Activated CD4-positive, alpha-beta T cell treated with anti-CD3 and anti-CD28 coated beads for 36 hours (primary cell): ENCODE results near the gene NAV2. TPM values are rescaled to one million over a fixed set of nuclear protein-coding genes. Genes with fewer than 3 reads are reported as not detected.

Experiments used
- ATAC-seq: fragments of 200-7000 bp; cut with Tn5 transposase; one replicate; pipeline ENCODE4 v1.10.0; 2021; ENCODE audit warnings: mild to moderate bottlenecking, moderate library complexity
- CTCF ChIA-PET: fragments of 350-600 bp; sonication (Branson Sonifier 250); formaldehyde crosslinking; loops from one replicate; lab custom pipeline; 2021; ENCODE audit warnings: antibody characterized with exemption; lab: Charles Lee
- POLR2A ChIA-PET: fragments of 350-600 bp; sonication (Branson Sonifier 250); formaldehyde crosslinking; loops from one replicate; lab custom pipeline; 2021; ENCODE audit warnings: antibody characterized with exemption, inconsistent platforms; lab: Charles Lee
- DNase-seq: peaks from one replicate; pipeline ENCODE4 v3.0.0-alpha.2; 2020
- H3K27ac Mint-ChIP-seq: one replicate; pipeline ENCODE4 v1.8.0; 2021; ENCODE audit warnings: mixed read lengths
- H3K27me3 Mint-ChIP-seq: one replicate; pipeline ENCODE4 v1.8.0; 2021; ENCODE audit warnings: mixed read lengths
- H3K36me3 Mint-ChIP-seq: one replicate; pipeline ENCODE4 v1.8.0; 2021; ENCODE audit warnings: low read depth, mixed read lengths
- H3K4me1 Mint-ChIP-seq: one replicate; pipeline ENCODE4 v1.8.0; 2021; ENCODE audit warnings: mixed read lengths
- H3K4me3 Mint-ChIP-seq: one replicate; pipeline ENCODE4 v1.8.0; 2021; ENCODE audit warnings: mild to moderate bottlenecking, moderate library complexity, mixed read lengths
- H3K9me3 Mint-ChIP-seq: one replicate; pipeline ENCODE4 v1.8.0; 2021; ENCODE audit warnings: low read depth, mixed read lengths
- intact Hi-C, 2 experiments: fragments of 100-400 bp; cut with DNase I in 1 of 2; cut with micrococcal nuclease in 1 of 2; formaldehyde crosslinking; loops; one replicate each; pipeline versions ENCODE4 v1.14.2 to v1.15.1; 2022 to 2024; cut with DNase I, micrococcal nuclease
- total RNA-seq, 2 experiments: library from RNA; stranded (reverse); gene quantifications; one replicate each; pipeline ENCODE4 v1.2.3, GENCODE V29; 2021

The NAV2 gene
- total RNA-seq, 2 experiments from 2014 or later: 0.54 to 0.55 TPM

DNA sequence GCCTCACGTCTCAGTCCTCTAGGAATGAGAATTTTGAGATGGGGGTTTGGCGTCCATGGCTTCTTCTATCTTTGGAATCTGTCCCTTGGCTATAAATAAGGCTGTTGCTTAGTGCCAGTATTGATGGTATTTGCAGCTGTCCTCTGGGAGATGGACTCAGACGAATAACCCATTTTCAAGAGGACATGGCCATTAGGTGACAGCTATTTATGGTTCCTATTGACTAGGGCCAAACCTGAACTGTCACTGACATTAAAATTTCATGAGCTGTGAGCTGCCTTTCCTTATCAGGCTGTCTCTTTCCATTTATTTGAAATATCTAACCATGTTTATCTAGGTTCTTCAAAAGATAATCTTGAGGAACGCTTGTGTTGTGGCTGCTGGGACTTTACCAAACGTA, 92.7 kb downstream of the NAV2 start:
- ATAC-seq: no peak
- Mint-ChIP-seq H3K27ac (no peak overlapping the region), H3K4me1 (no peaks in the 10 kb centered on the region), H3K9me3 (no peaks in the 10 kb centered on the region), H3K36me3 (no peaks in the 10 kb centered on the region), H3K4me3 (no peak overlapping the region), H3K27me3 (peaks cover 8% of the 10 kb centered on the region)
- POLR2A ChIA-PET: no interaction called here
- DNase-seq: no peak
- CTCF ChIA-PET: interaction anchor here (0.5 to 0.8 kb wide), 2 partner anchors 255 to 774 kb away, joined by 3 read pairs; no protein-coding TSS in a partner anchor
- intact Hi-C loops: loop anchor here in 1 of 2 experiments (5.0 kb wide), 1 partner anchor 243 kb away; no protein-coding TSS in a partner anchor

DNA sequence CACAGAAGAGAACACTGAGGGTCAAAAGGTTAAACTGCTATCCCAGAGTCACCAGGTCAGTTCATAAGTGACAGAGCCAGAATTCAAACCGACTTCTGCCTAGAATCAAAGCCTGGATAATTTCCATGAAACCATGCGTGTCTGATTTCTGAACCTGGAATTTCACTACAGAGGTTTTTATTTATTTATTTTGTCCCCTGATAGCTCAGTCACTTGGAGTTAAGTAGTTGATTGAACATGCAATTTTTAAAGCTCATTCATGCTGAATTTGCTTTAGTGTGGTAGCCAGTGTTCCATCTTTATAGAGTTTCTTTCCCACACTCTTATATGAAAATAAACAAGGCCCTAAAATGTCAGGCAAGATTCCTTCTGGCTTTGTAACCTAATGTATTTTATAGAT, 93.2 kb downstream of the NAV2 start:
- DNase-seq (no peak), ATAC-seq (no peak)
- CTCF ChIA-PET: interaction anchor here (0.5 to 0.8 kb wide), 2 partner anchors 255 to 774 kb away, joined by 3 read pairs; no protein-coding TSS in a partner anchor
- no peak overlapping the region for H3K27ac Mint-ChIP-seq
- no peaks in the 10 kb centered on the region for H3K4me1 Mint-ChIP-seq
- peaks cover 8% of the 10 kb centered on the region for H3K27me3 Mint-ChIP-seq
- no peaks in the 10 kb centered on the region for H3K36me3 Mint-ChIP-seq
- no peak overlapping the region for H3K4me3 Mint-ChIP-seq
- intact Hi-C loops: loop anchor here in 1 of 2 experiments (5.0 kb wide), 1 partner anchor 244 kb away; no protein-coding TSS in a partner anchor
- POLR2A ChIA-PET: no interaction called here
- no peaks in the 10 kb centered on the region for H3K9me3 Mint-ChIP-seq

DNA sequence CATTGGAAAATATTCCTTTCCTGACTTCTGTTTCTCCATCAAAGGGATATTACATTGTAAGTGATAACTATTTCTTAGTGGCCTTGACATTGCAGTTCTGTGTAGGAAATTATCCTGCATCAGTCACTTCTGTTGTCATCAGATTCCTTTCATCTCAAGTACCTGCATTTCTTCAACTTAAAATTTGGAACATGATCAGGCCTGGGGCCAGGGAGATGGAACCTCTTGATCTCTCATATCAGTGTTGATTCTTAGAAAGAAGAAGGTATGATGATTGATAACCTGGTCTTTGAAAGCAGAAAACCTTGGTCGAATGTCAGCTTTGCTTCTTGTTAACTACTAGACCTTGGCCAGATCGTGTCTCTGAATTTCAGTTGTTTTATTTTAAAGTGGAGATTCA, 93.6 kb downstream of the NAV2 start:
- H3K9me3 Mint-ChIP-seq: no peaks in the 10 kb centered on the region
- H3K27ac Mint-ChIP-seq: no peak overlapping the region
- CTCF ChIA-PET: interaction anchor here (0.8 kb wide), 1 partner anchor 256 kb away, joined by 3 read pairs; no protein-coding TSS in a partner anchor
- DNase-seq (no peak), ATAC-seq (no peak)
- H3K36me3 Mint-ChIP-seq: no peaks in the 10 kb centered on the region
- intact Hi-C loops: loop anchor here in 1 of 2 experiments (5.0 kb wide), 1 partner anchor 244 kb away; no protein-coding TSS in a partner anchor
- H3K27me3 Mint-ChIP-seq: peaks cover 8% of the 10 kb centered on the region
- POLR2A ChIA-PET: no interaction called here
- H3K4me1 Mint-ChIP-seq: no peaks in the 10 kb centered on the region
- H3K4me3 Mint-ChIP-seq: no peak overlapping the region

DNA sequence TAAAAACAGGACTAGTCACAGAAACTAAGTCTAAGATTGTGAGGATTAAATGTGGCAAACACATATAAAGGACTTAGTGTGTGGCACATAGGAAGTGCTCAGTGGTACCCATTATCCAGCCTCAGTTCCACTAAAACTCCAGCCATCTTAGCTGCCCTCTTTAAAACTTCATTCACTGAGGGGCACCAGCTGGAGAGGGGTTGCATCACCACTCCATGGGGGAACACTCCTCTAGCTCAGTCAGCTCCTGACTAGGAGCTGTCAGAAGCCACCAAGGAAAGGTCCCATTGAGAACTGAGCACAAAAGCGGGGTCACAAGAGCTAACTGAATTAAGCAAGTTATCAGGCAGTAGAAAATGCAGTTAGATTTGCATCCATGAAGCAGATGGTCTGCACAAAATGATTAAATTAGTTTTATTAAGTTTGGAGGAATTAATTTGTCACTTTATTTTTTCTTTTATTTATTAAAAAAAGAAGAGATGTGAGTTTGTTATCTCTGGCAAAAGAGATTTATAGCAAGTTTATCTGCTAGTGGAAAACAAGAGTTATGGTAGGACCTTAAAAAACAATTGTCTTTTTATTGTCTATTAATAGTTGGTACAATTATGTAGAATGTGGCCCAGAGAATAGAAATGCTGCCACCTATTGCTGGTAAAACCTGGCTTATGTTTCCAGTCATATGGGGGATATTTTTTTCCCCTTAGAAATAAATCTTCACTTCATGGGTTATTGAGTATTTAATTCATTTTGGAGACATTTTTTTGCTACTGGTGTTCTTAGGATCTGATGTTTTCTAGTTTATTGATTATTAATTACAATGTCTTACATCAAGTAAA, 95.7 kb downstream of the NAV2 start:
- no peak overlapping the region for H3K4me3 Mint-ChIP-seq
- H3K36me3 Mint-ChIP-seq: no peaks in the 10 kb centered on the region
- intact Hi-C loops: loop anchor here in 1 of 2 experiments (5.0 kb wide), 1 partner anchor 246 kb away; no protein-coding TSS in a partner anchor
- H3K27ac Mint-ChIP-seq: no peak overlapping the region
- POLR2A ChIA-PET: no interaction called here
- CTCF ChIA-PET: interaction anchor here (0.5 to 1.2 kb wide), 2 partner anchors 10 to 13 kb away, joined by 3 read pairs; no protein-coding TSS in a partner anchor
- no peaks in the 10 kb centered on the region for H3K4me1 Mint-ChIP-seq
- DNase-seq: no peak
- no peak for ATAC-seq
- peaks cover 7% of the 10 kb centered on the region for H3K27me3 Mint-ChIP-seq
- no peaks in the 10 kb centered on the region for H3K9me3 Mint-ChIP-seq

DNA sequence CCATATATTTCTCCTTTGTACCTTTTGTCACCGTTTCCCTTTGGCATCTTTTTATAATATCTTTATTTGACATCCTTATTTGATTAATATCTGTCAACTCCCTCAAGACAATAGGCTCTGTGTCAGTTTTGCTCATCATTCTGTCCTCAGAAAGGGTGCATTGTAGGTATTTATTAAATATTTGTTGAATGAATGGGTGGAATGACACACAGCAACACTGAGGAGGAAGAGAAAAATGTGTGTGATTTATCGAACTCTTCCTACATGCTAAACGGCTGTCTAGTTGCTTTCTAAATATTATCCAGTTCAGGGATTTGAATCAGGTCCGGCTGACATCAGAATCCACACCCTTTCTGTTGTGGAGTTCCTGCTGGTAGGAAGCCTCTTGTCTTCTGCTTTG, 98.2 kb downstream of the NAV2 start:
- no peak overlapping the region for H3K27ac Mint-ChIP-seq
- intact Hi-C loops: no loop called here
- DNase-seq: no peak
- no peak for ATAC-seq
- H3K9me3 Mint-ChIP-seq: no peaks in the 10 kb centered on the region
- ChIA-PET POLR2A (no interaction called here), CTCF (interaction anchor here (0.7 kb wide), 1 partner anchor 23 kb away, joined by 4 read pairs; no protein-coding TSS in a partner anchor)
- no peaks in the 10 kb centered on the region for H3K36me3 Mint-ChIP-seq
- H3K4me1 Mint-ChIP-seq: no peaks in the 10 kb centered on the region
- peaks cover 2% of the 10 kb centered on the region for H3K27me3 Mint-ChIP-seq
- H3K4me3 Mint-ChIP-seq: no peak overlapping the region

DNA sequence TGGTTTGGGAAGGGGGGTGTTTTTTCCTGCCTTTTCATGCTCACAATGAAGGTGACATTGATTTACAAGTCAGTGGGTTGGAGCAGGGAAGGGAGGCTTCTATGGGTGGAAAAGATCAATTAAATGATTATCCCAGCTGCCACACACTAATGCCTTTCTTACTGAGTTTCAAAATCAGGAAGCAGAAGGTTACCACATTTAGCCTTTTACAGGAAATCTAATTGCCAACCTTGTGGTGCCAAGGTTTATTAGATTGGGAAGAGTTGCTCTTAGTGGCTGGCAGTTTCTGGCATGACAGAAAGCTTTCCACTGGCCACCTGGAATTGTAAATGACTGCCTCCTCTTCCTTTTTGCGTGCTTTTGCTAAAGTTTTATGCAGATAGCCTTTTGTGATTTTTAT, 98.7 kb downstream of the NAV2 start:
- H3K4me1 Mint-ChIP-seq: no peaks in the 10 kb centered on the region
- no peaks in the 10 kb centered on the region for H3K36me3 Mint-ChIP-seq
- no peak overlapping the region for H3K27ac Mint-ChIP-seq
- peaks cover 2% of the 10 kb centered on the region for H3K27me3 Mint-ChIP-seq
- CTCF ChIA-PET: no interaction called here
- ATAC-seq: no peak
- no peaks in the 10 kb centered on the region for H3K9me3 Mint-ChIP-seq
- no peak for DNase-seq
- intact Hi-C loops: no loop called here
- H3K4me3 Mint-ChIP-seq: no peak overlapping the region
- POLR2A ChIA-PET: no interaction called here

DNA sequence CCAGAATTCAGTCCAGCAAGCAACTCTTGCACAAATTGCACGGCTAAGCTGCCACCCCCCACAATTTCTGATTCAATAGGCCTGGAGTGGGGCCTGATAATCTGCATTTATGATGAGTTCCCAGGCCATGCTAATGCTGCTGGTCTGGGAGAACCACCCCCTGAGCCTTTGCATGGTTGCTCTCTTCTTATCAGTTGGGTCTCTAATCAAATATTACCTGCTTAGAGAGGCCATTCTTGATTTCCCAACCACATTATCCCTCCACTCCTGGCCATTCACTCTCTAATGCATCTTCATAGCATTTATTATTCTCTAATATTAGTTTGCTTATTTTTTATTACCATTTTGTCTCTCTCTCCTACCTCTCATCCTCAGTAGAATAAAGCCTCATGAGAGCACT, 99.5 kb downstream of the NAV2 start:
- H3K27me3 Mint-ChIP-seq: peaks cover 2% of the 10 kb centered on the region
- H3K4me1 Mint-ChIP-seq: no peaks in the 10 kb centered on the region
- CTCF ChIA-PET: no interaction called here
- DNase-seq: no peak
- intact Hi-C loops: no loop called here
- POLR2A ChIA-PET: no interaction called here
- H3K4me3 Mint-ChIP-seq: no peak overlapping the region
- H3K36me3 Mint-ChIP-seq: no peaks in the 10 kb centered on the region
- no peak for ATAC-seq
- no peaks in the 10 kb centered on the region for H3K9me3 Mint-ChIP-seq
- no peak overlapping the region for H3K27ac Mint-ChIP-seq

DNA sequence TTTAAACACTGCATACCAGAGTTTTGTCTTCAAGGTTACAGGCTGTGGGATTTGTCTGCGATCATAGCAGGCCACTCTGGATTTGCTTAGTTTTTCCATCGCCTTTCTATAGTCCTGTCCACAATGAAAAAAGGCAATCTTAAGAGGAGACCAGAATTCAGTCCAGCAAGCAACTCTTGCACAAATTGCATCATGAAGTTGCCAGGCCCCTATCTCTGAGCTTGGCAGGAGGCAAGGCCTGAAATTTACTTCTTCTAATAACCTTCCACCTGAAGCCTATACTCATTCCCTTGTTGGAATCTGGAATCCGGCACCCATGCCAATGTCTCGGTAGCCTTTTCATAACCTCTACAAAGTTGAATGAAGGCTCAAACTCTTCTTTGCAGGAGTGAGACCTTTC, 100.1 kb downstream of the NAV2 start:
- no peak overlapping the region for H3K27ac Mint-ChIP-seq
- peaks cover under 1% of the 10 kb centered on the region for H3K27me3 Mint-ChIP-seq
- no peak for DNase-seq
- intact Hi-C loops: no loop called here
- no peaks in the 10 kb centered on the region for H3K36me3 Mint-ChIP-seq
- POLR2A ChIA-PET: no interaction called here
- no peak for ATAC-seq
- no peaks in the 10 kb centered on the region for H3K9me3 Mint-ChIP-seq
- H3K4me3 Mint-ChIP-seq: no peak overlapping the region
- no peaks in the 10 kb centered on the region for H3K4me1 Mint-ChIP-seq
- CTCF ChIA-PET: no interaction called here

DNA sequence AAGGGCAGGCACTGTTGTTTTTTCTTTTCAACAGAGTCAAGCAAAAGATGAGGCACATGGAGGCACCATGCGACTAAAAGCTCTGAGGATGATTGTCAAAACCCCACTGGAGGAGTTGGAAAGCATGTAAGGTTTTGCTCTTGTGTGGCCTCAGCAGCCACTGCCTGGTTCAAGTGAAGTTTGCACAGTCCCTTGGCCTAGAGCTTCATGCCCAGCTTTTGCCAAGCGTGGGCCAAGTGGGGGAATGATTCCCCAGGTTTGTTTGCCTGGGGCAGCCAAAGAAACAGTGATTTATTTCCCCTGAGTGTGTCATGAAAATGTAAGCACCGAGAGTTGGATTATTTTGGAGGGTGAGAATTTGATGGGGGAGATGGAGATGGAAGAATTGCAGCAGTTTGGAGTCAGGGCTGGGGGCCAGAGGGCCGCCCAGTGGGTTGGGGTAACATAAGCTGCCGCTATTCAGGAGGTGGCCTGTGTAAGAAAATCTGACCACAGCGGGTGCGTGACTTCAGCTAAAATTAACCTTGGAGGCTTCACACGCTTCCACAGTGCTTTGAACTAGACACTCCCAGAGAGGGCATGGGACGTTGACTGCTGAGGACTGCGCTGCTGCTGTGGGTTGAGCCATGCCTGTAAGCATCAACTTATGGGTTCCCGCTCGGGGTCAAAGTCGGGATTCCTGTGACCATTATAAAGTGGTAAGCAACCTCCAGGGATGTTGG, 100.7 kb downstream of the NAV2 start:
- no peaks in the 10 kb centered on the region for H3K27me3 Mint-ChIP-seq
- POLR2A ChIA-PET: no interaction called here

DNA sequence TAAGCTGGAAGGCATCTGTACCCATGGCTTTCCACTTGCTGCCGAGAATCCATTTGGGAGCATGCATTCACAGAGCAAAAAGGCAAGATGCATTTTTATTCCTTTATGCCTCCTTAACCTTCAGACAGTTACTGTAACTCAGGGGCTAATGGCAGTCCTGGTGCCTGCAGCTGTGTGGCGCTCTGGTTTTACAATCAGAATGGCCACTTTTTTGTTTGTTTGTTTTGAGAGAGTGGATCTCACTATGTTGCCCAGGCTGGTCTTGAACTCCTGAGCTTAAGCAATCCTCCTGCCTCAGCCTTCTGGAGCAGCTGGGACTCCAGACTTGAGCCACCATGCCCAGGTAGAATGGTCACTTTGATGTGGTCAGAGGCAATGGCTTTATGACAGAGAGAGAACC, 101.8 kb downstream of the NAV2 start:
- CTCF ChIA-PET: no interaction called here
- POLR2A ChIA-PET: no interaction called here

More for the DNA sequence above, 100.7 kb downstream of the NAV2 start:
- no peak for DNase-seq
- Mint-ChIP-seq H3K36me3 (no peaks in the 10 kb centered on the region), H3K4me3 (no peak overlapping the region), H3K4me1 (no peaks in the 10 kb centered on the region), H3K9me3 (no peaks in the 10 kb centered on the region), H3K27ac (no peak overlapping the region)
- CTCF ChIA-PET: no interaction called here
- intact Hi-C loops: no loop called here
- no peak for ATAC-seq

DNA sequence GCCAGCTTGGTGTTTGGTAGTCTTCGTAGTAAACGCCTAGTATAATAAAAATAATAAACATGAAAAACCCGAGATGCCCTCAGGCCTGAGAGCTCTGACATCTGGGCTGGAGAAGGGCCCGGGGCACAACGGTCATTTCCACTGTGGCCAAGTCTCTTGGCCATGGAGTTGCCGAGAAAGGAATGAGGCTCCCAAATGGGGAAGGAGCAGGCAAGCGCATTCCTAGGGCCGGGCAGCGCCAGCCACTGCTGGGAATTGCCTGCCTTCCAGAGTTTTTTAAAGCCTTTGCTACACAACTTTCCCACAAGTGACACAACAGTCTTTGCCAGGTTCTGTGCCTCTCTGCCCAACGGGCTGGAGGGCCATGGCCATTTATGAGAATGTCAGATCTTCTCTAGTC, 103.4 kb downstream of the NAV2 start:
- Mint-ChIP-seq H3K36me3 (no peaks in the 10 kb centered on the region), H3K4me1 (no peaks in the 10 kb centered on the region), H3K27ac (no peak overlapping the region), H3K4me3 (no peak overlapping the region), H3K9me3 (no peaks in the 10 kb centered on the region), H3K27me3 (peaks cover 5% of the 10 kb centered on the region)
- ATAC-seq (no peak), DNase-seq (no peak)
- CTCF ChIA-PET: interaction anchor here (0.6 kb wide), 1 partner anchor 56 kb away, joined by 5 read pairs; no protein-coding TSS in a partner anchor
- intact Hi-C loops: no loop called here
- POLR2A ChIA-PET: no interaction called here

More for the DNA sequence above, 101.8 kb downstream of the NAV2 start:
- ATAC-seq (no peak), DNase-seq (no peak)
- intact Hi-C loops: no loop called here
- no peak overlapping the region for H3K27ac Mint-ChIP-seq
- H3K36me3 Mint-ChIP-seq: no peaks in the 10 kb centered on the region
- H3K9me3 Mint-ChIP-seq: no peaks in the 10 kb centered on the region
- no peaks in the 10 kb centered on the region for H3K4me1 Mint-ChIP-seq
- peaks cover 5% of the 10 kb centered on the region for H3K27me3 Mint-ChIP-seq
- H3K4me3 Mint-ChIP-seq: no peak overlapping the region
